ENCODE measurements around the gene EFL1. TPM values are rescaled to one million over a fixed set of nuclear protein-coding genes. Genes with fewer than 3 reads are reported as not detected.
A peak's percentile ranks its signal among the peaks of the same experiment; 100 is the strongest.

Gene EFL1
- total and polyA plus RNA-seq, 2 of the 4 experiments (the other 2 are of a cell fraction) = 10.1 to 24.6 TPM

GRCh38 chr15:82138306-82138705, 124.2 kb downstream of the EFL1 start:
- no peak overlapping the region for H2AFZ ChIP-seq (replicated peaks; ENCODE audit: low read length, poor library complexity)
- H3K4me2 ChIP-seq (ENCODE audit: low read depth, low read length) = no peak overlapping the region
- H3K23ac ChIP-seq (ENCODE audit: low read depth, low read length) = no peak overlapping the region
- no TSS peak for BruUV-seq (replicated peaks)
- H2BK120ac ChIP-seq (ENCODE audit: low read depth, low read length) = peak overlapping the region; percentile 57
- H3K4me1 ChIP-seq (ENCODE audit: control insufficient read depth, insufficient read depth, low read length) = peaks cover 14% of the 10 kb centered on the region
- DNase-seq = peak; percentile 47
- H3K18ac ChIP-seq (ENCODE audit: low read depth, low read length) = peak overlapping the region; percentile 18; the same call in 1 of the 2 replicates
- in situ Hi-C loops (cut with MboI; ENCODE audit: low sequenced_read_pairs) (no loop called here), intact Hi-C loops (cut with micrococcal nuclease) (loop anchor here (2.0 to 5.0 kb wide), 2 partner anchors 92 to 726 kb away; partner anchors contain the start of gene MEX3B), dilution Hi-C loops (cut with HindIII; ENCODE audit: low sequenced_read_pairs, unreplicated experiment) (no loop called here)
- H3K4ac ChIP-seq (ENCODE audit: low read depth, low read length) = peak overlapping the region; percentile 80
- H3K27me3 ChIP-seq (ENCODE audit: control insufficient read depth, insufficient read depth, low read length) = no peaks in the 10 kb centered on the region
- H3K9ac ChIP-seq (ENCODE audit: low read depth, low read length) = no peak overlapping the region
- H3K79me1 ChIP-seq (ENCODE audit: low read depth in 1 of 2, low read length in 2 of 2) = peaks cover 0 to 3% of the 10 kb centered on the region in 2 experiments; a peak in 1 of 4 replicates
- peak overlapping the region; percentile 84 for H4K91ac ChIP-seq (ENCODE audit: insufficient read depth, low read depth, low read length)
- peak overlapping the region; percentile 14; the same call in 1 of the 2 replicates for H4K5ac ChIP-seq (ENCODE audit: low read depth, low read length)
- H3K27ac ChIP-seq (ENCODE audit: insufficient read depth, low read length) = no peak overlapping the region
- no peak for ATAC-seq (ENCODE audit: low read depth)
- ChIA-PET CTCF (no interaction called here), POLR2A (ENCODE audit: unreplicated experiment) (no interaction called here)
- H3K36me3 ChIP-seq (ENCODE audit: control insufficient read depth, insufficient read depth, low read length) = 0 out of 2 replicates have a peak, but pooled peaks cover 1% of the 10 kb centered on the region
- no peaks in the 10 kb centered on the region for H3K9me3 ChIP-seq (ENCODE audit: control insufficient read depth, insufficient read depth, low read length)
- peak overlapping the region in 1 of 2 experiments; percentile 68; a peak in 2 of 4 replicates for H4K8ac ChIP-seq (ENCODE audit: low read depth in 2 of 2, low read length in 2 of 2)
- peak overlapping the region; percentile 58 for H3K14ac ChIP-seq (replicated peaks; ENCODE audit: low read depth, low read length)
- H2BK20ac ChIP-seq (ENCODE audit: low read depth, low read length) = peak overlapping the region; percentile 9; the same call in 1 of the 2 replicates
- peak overlapping the region; percentile 12 for H2AK9ac ChIP-seq (replicated peaks; ENCODE audit: low read depth, low read length, poor library complexity)
- TF ChIP-seq BHLHE40 (IDR thresholded peaks at IDR 0.05; ENCODE audit: low read depth, low read length) = no peak
- H2BK5ac ChIP-seq (ENCODE audit: low read depth, low read length, poor library complexity, severe bottlenecking) = peak overlapping the region; percentile 52
- peak overlapping the region; percentile 47; the same call in 1 of the 2 replicates for H2AK5ac ChIP-seq (ENCODE audit: low read depth, low read length)
- H3K4me3 ChIP-seq (ENCODE audit: insufficient read depth, low read depth, low read length) = no peak overlapping the region
- no peaks in the 10 kb centered on the region for H4K20me1 ChIP-seq (ENCODE audit: insufficient read depth, low read length)
- H3K56ac ChIP-seq (ENCODE audit: extremely low read depth, insufficient read depth, low read length) = no peak overlapping the region
- H3K9me1 ChIP-seq (ENCODE audit: insufficient read depth, low read length) = peaks cover 8% of the 10 kb centered on the region
- peak overlapping the region; percentile 57; the same call in 1 of the 3 replicates for H2BK15ac ChIP-seq (ENCODE audit: low read depth, low read length)
